GM19193 (cell line): Measurements from ENCODE around the gene UNC5B.

Source experiments
- POLR2A ChIP-seq: IDR thresholded peaks from 4 replicates; pipeline ENCODE4 v1.6.1; 2011; ENCODE audit not compliant: insufficient read depth, insufficient read length; ENCODE audit errors: extremely low read depth

Gene UNC5B

DNA sequence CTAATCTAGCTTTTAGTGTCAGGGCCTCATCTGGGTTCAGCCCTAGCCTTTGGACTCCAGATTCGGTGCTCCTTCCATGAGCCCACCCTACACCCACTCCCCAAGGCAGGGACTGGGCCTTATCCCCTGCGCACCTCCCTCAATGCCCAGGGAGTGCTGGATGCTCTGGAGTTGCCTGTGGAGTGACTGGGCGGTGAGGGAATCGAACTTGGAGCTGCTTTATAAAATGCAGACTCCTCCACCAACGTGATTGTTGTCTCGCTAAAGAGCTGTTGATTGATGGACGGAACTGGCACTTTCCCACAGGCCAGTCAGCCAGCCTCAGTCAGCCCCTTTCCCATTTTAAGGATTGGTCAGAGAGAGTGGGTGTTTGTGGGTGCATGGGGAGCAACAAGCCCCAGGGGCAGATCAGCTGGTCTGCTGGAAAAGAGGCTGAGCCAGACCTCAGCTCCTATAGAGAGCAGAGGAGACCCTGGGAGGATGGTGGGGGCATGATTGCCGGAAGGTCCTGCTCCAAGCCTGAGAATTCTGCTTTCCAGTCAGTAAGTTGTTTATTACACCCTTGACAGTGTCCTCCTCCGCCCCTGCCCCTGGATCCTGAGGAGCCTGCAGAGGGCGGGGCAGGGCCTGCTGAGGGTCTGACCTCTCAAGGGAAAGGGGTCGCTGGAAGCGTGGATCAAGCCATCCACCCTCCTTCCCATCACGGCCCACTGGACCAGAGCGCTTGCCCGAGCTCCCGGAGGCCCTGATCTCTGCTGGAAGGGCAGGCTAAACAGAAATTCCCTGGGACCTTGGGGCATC is 16.7 kb downstream of the UNC5B start:
- no peak for TF ChIP-seq POLR2A

DNA sequence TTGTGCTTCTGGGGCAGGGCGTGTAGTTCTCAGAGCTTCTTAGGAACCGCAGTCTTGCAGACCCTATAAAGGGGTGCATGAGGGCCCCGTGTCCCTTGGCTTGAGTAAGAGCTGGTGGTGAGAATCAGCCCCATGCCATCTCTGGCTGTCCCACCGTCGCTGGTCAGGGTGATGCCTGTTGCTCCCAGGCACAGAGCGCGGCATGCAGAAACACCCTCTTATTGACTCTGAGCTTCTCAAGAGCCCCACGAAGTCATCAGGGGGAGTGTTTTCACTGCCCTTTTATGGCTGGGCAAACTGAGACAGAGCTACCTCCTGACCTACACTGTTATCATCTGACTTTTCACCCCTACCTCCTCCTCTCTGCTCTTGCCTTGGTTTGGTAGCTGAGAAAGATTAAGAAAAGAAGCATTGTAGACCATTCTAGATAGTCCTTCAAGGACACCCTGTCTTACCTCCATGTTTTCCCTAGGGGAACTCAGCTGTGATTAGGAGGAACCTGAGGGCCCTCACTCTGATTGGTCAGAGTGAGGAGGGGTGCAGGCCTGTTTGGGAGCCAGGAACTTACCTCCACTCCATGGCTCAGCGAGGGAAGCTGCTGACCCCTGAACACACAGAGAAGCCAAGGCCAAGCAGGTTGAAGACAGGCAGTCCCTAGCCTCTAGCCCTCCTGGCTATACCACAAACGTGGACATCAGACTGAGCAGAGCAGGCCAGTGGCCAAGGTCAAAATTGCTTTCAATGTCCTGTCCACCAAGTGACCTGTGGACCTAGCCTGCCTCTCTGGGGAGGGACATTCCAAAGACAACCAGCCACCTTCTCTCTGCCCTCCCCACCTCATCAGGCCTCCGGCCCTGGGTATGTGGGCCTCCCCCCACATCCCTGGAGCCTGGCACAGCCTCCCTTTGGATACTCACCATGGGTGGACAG is 17.6 kb downstream of the UNC5B start:
- TF ChIP-seq POLR2A, result no peak

DNA sequence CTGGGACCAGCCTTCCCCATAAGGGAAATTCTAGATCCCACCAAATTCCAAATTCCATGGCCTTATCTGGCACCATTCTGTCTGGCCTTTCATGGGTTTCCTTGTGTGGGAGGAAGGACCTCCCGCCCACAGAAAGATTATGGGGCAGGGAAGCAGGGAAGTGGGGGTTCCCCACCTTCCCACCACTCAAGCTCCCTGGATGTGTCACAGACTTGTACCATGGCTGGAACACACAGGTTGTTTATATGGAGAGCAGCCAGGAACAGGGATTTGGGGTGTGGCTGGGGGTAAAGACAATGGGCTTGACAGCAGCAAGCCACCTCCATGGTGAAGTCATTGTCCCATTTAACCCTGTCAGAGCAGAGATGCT is 18.3 kb downstream of the UNC5B start:
- no peak for TF ChIP-seq POLR2A

DNA sequence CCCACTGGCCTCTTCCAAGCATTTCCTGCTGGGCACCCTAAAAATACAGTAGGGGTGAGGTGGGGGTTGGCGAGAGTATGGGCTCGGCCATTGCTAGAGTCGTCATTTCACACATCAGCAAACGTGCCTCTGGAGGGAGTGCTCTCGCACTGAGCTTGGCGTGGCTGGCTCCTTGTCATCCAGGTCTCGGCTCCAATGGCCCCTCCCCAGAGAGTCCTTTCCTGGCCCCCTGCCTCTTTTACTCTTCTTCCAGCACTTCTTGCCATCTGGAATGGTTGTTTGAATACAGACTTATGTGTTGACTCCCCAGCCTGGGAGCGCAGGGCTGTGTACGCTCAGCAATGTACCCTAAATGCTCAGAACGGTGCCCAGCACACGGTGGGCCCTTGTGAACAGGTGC is 18.8 kb downstream of the UNC5B start:
- TF ChIP-seq POLR2A, result no peak

DNA sequence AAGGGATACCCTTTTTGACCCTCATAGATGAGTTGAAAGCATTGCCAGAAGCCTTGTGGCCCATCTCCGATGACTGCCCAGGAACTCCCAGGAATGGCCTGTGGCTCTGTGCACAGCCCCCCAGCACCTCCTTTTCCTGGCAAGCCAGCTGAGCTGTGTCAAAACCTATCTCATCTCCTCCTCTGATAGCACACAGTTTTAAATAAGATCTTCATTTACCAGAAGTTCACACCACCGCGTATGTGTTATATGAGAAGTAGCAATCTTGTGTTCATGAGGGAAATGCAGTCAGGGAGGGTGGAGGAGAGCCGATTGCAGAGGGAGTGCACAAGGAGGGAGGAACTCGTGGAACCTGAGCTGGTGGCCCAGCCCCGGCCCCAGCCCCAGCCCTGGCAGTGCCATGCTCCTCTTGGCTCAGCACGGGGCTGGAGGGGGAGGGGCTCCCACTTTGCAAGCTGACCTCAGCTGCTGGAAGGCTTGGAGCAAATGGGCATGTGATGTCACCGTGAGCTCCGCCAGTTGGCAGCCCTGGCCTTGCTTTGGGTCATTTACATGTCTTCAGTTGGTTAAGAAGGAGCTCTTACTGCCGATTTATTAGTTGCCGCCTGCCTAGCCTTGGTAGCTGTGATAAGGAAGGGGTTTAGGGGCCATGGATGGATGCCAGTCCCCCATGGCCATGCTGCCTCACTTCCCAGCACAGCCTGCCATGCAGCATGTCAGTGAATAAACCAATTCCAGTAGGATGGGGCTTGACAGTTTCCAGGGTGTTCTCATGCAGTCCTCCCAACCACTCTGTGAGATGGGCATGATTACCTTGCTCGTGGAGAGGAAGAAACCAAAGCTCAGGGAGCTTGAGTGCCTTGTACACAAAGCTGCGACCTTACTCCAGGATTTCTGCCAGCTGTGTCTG is 20.0 kb downstream of the UNC5B start:
- TF ChIP-seq POLR2A, result no peak

DNA sequence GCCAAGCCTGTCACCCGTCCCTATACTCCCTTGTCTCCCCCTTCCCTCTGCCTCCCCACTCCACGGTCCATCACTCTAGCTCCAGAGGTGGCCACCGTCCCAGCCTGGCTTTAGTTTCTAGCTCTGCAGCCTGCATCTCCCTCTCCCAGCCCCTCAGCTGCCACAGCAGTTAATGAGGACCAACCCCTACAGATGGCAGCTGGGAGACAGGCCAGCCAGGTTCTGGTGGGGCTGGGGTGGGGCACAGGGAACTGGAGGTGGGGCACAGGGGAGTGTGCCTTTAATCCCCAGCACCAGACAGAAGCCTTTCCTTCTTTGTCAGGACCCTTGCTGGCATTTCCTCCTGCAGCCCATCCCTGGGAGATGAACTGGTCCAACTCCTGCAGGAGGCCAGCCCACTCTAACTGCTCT is 21.1 kb downstream of the UNC5B start:
- no peak for TF ChIP-seq POLR2A

DNA sequence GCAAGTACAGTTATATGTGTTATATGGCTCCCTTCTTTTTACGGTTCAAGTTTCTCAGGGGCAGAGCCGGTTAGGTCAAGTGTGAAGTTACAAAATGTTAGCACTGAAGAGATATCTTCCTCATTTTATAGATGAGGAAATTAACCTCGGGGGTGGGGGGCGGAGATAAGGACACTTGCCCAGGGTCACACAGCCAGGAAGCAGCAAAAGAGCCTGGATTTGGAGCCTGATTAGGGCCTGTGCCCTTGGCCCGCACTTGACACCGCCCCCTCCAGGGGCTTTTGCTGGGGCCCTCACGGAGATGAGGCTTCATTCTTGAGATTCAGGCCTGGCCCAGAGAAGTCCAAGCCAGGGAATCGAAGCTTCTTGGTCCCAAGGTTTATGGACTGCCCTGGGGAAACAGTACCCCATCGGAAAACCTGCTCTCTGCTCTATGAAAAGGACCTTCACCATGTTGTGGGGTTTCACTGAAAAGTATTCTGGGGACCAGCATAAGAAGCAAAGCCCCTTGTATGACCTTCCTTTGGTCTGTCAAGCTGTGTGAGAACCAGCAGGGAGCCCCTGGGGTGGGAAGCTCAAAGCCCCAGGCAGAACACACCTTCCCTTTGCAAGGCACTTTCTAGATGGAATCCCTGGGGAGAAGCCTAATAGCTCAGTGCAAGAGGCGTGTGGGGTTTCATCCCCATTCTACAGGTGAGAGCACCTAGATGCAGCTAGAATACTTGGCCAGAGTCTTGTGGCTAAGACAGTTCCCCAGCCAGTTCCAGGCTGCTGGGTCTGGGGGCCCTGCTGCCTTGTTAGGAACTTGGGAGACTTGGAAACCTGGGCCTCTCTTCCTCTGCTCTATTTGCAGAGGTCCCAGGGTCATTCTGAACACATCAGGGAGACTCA is 21.9 kb downstream of the UNC5B start:
- no peak for TF ChIP-seq POLR2A

DNA sequence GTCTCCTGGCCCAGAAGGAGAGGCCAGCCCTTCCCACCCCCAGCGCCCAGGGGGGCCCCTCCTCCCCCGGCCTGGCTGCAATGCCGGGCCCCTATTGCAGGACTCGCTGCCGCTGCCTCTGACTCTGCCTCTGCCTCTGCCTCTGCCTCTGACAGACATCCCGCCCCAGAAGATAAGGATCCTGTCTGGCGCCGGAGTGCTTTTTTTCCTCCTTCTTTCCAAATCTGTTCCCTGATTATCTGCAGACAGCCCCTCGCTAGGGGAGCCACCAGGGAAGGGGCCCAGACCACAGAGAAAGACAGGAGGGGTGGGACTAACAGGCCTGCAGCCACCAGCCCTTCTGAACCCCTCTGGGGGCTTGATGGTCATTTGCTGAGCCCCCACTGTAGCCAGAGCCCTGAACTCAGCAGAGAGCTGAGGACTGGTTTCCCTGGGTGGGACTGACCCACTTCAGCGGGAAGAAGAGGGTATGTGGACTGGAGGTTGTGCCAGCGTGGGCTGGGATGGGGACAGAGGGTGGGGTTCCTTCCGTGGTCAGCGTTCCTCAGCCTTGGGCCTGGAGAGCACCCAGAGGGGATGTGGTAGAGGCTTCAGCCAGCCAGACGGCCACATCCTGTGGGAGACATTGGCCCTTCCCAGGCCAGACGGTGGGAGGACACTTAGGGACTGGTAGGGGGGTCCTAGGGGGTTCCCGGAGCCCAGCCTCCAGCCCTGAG is 22.8 kb downstream of the UNC5B start:
- TF ChIP-seq POLR2A, result no peak

DNA sequence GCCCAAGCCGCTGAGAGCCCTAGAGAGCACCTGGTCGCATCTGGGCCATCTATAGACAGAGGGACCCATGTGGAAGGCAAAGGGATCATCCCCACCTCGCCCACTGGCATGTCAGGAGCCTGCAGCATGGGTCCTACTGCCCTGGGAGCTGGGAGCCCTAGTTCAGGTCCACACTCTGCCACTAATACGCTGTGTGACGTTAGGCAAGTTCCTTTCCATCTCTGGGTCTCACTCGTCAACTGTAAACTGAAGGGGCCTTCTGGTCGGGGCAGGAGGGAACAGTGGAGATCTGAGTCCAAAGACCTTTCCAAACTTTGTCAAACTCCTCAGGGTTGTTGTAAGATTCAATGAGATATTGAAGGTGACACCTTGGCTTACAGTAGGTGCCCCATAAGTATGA is 23.4 kb downstream of the UNC5B start:
- TF ChIP-seq POLR2A, result no peak

DNA sequence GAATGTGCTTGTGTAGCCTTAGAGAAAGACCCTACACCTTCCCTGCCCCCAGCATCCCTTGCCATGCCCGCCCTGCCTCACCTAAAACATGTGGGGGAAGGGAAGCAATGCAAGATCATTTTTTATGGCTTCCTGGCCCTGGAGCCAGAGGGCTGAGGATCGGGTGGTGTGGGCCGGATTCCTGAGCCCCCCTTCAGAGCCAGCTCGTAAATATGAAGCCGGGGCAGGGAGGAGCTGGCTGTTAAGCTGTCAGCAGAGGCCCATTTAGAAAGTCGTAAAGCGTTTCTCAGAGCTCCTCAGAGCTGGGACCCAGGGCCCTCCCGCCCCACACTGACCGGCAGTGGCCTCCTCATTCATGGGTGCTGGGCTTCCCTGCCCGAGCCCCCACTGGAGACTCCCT is 23.9 kb downstream of the UNC5B start:
- TF ChIP-seq POLR2A, result no peak

DNA sequence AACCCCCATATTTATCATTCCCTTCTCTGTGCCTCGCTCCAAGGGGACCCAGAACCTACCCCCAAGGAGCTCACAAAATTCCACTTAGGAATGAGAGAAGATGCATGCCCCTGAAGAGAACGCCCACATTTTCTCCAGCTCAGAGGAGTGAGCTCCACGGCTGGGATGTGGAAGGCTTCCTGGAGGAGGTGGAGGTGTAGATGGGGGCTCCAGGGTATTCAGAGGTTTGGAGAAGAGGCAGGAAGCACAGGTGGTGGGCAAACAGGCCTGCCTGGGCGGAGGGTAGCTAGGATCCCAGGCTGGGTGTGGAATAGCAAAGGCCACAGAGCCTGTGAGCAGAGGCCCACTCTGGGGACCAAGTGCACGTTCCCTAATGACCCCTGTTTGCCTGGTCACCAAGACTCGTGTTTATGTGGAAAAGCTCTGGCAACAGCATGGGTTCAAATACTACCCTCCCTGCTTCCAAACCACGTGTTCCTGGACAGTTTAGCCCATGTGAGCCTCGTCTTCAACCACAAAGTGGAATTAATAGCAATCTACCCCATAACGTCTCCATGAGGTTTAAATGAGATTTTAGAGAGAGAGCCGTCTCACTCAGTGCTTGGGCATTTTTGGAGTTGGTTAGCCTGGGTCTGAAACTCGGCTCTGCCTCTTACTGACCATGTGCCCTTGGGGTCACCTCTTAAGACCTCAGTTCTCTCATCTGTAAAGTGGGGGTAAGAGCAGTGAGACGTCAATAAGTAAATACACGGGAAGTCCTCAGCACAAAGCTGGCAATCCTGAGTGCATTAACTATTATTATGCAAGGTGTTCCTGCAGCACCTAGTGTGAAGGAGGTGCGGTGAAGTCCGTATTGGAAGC is 24.7 kb downstream of the UNC5B start:
- no peak for TF ChIP-seq POLR2A

DNA sequence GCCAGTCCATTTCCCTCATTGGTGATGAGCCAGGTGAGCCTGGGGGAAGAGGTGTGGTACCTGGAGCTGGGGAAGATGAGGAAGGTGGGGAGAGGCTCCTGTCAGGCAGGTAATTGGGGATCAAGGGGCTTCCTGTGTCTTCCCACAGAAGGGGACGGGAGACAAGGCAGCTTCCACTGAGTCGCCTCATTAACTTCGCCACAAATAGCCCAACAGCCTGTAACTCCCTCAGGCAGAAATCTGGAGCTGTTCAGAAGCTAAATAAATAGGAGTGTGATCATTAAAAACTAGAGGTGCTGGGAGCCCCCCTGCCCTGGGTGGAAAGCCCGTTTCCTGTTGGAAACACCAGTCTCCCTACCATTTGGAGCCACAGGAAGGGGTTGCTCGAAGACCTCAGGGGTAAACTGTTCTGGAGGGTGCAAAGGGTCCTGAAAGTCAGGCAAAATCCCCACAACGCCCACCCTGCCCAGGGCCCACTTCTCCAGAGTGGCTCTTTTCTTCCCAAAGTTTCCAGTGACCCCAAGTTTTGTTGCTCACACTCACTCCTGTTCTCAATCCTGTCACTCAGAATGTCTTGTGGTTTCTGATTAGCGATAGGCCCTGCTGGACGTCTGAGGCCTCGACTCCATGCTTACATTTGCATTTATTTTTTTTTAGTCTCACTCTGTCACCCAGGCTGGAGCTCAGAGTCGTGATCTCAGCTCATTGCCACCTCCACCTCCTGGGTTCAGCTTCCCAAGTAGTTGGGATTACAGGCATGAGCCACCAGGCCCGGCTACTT is 25.7 kb downstream of the UNC5B start:
- TF ChIP-seq POLR2A, result no peak

DNA sequence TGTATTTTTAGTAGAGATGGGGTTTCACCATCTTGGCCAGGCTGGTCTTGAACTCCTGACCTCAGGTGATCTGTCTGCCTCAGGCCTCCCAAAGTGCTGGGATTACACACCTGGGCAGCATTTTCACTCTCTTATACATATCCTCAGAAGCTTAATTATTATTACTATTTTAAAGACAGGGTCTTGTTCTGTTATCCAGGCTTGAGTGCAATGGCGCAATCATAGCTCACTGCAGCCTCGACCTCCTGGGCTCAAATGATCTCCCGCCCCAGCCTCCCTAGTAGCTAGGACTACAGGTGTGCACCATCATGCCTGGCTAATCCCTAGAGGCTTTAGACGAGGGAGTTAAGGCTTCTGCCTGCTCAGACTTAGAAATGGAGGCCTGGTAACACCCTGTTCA is 26.3 kb downstream of the UNC5B start:
- no peak for TF ChIP-seq POLR2A
